ENCODE measurements around the gene FHOD3. TPM values are rescaled to one million over a fixed set of nuclear protein-coding genes. Genes with fewer than 3 reads are reported as not detected.

Gene FHOD3
- total and polyA plus RNA-seq, 2 donors (not counting 1 experiment from before 2014, with no cell fraction given): not detected

- CTCF ChIA-PET: interaction anchor here (2.5 kb wide), 1 partner anchor 11 kb away, joined by 14 read pairs; no protein-coding TSS in a partner anchor
- Histone ChIP-seq H3K4me2 (replicated peaks; ENCODE audit: low read depth, low read length, poor library complexity, severe bottlenecking) (no peak overlapping the region), H3K27ac (ENCODE audit: low read length in 2 of 2) (no peak overlapping the region), H3K9me3 (ENCODE audit: control extremely low read depth in 1 of 3, control insufficient read depth in 2 of 3, insufficient read depth in 1 of 3, low read length in 2 of 3) (no peaks in the 10 kb centered on the region), H2AFZ (ENCODE audit: insufficient read depth, low read depth, low read length, poor library complexity, severe bottlenecking) (no peak overlapping the region), H3K27me3 (replicated peaks in 1 of 4; ENCODE audit: control extremely low read depth in 1 of 4, control insufficient read depth in 3 of 4, insufficient read depth in 4 of 4, low read length in 3 of 4) (peaks cover 0 to 12% (median 8%) of the 10 kb centered on the region in 4 experiments), H3K4me1 (ENCODE audit: control insufficient read depth in 2 of 2, insufficient read depth in 2 of 2, low read length in 2 of 2) (no peaks in the 10 kb centered on the region), H3K79me2 (ENCODE audit: control insufficient read depth, insufficient read depth, low read length) (no peaks in the 10 kb centered on the region), H3K9ac (ENCODE audit: low read length) (no peak overlapping the region), H4K20me1 (ENCODE audit: control insufficient read depth, insufficient read depth, low read length, poor library complexity, severe bottlenecking) (no peaks in the 10 kb centered on the region), H3K4me3 (ENCODE audit: control extremely low read depth in 1 of 5, extremely low read depth in 1 of 5, insufficient read depth in 1 of 5, low read depth in 2 of 5, low read length in 4 of 5) (no peak overlapping the region), H3K36me3 (replicated peaks in 1 of 2; ENCODE audit: control extremely low read depth in 1 of 2, control insufficient read depth in 1 of 2, extremely low read depth in 1 of 2, insufficient read depth in 2 of 2, low read length in 1 of 2) (no peaks in the 10 kb centered on the region)
- no peak for DNase-seq
- intact Hi-C loops (cut with micrococcal nuclease): no loop called here
- peaks cover 50% of the 10 kb centered on the region for H3K27me3 Mint-ChIP-seq
- POLR2A ChIA-PET: no interaction called here
- no peaks in the 10 kb centered on the region for H3K4me1 Mint-ChIP-seq
- no peak for TF ChIP-seq EZH2 (IDR thresholded peaks at IDR 0.05; ENCODE audit: borderline replicate concordance, insufficient read depth, low read depth, low read length, poor library complexity, severe bottlenecking)
- TF ChIP-seq, protein P1, sequence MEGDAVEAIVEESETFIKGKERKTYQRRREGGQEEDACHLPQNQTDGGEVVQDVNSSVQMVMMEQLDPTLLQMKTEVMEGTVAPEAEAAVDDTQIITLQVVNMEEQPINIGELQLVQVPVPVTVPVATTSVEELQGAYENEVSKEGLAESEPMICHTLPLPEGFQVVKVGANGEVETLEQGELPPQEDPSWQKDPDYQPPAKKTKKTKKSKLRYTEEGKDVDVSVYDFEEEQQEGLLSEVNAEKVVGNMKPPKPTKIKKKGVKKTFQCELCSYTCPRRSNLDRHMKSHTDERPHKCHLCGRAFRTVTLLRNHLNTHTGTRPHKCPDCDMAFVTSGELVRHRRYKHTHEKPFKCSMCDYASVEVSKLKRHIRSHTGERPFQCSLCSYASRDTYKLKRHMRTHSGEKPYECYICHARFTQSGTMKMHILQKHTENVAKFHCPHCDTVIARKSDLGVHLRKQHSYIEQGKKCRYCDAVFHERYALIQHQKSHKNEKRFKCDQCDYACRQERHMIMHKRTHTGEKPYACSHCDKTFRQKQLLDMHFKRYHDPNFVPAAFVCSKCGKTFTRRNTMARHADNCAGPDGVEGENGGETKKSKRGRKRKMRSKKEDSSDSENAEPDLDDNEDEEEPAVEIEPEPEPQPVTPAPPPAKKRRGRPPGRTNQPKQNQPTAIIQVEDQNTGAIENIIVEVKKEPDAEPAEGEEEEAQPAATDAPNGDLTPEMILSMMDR (IDR thresholded peaks at IDR 0.05): no peak
- H3K27ac Mint-ChIP-seq: no peak overlapping the region
- WGBS (ENCODE audit: insufficient coverage): 95% methylated on average over 3 of the region's 8 CpGs
- ATAC-seq (ENCODE audit: low read depth): no peak
- no peak overlapping the region for H3K4me3 Mint-ChIP-seq
- H3K9me3 Mint-ChIP-seq (ENCODE audit: insufficient read depth): no peaks in the 10 kb centered on the region
Observed at GRCh38 chr18:36273347-36273746, 24.2 kb upstream of the FHOD3 start.

DNA sequence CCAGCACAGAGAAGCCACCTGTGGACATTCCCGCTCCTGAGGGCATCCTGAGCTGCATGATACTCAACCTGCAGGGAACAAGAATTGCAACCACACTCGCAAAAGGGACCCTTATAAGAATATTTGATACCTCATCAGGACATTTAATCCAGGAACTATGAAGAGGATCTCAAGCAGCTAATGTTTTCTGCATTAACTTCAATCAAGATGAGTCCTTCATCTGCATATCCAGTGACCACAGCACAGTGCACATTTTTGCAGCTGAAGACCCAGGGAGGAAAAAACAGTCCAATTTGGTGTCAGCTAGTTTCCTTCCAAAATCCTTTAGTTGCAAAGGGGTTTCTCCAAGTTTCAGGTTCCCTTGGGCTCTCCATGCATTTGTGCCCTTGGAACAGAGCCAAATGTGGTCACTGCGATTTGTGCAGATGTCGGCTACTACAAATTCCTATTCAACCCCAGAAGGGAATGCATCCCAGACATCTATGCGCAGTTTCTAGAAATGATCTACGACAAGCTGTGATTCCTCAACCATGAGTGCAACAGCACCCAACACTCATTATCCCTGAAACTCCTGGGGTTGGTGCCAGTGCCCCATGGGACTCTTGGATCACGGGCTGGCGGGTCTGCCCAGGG, 23.3 kb upstream of the FHOD3 start:
- Mint-ChIP-seq H3K4me3 (no peak overlapping the region), H3K27me3 (peaks cover 48% of the 10 kb centered on the region), H3K27ac (no peak overlapping the region), H3K4me1 (no peaks in the 10 kb centered on the region), H3K9me3 (ENCODE audit: insufficient read depth) (no peaks in the 10 kb centered on the region)
- CTCF ChIA-PET: interaction anchor here (2.5 kb wide), 1 partner anchor 10 kb away, joined by 14 read pairs; no protein-coding TSS in a partner anchor
- Histone ChIP-seq H4K20me1 (ENCODE audit: control insufficient read depth, insufficient read depth, low read length, poor library complexity, severe bottlenecking) (no peaks in the 10 kb centered on the region), H3K27me3 (replicated peaks in 1 of 4; ENCODE audit: control extremely low read depth in 1 of 4, control insufficient read depth in 3 of 4, insufficient read depth in 4 of 4, low read length in 3 of 4) (peaks cover 0 to 10% (median 8%) of the 10 kb centered on the region in 4 experiments), H3K9me3 (ENCODE audit: control extremely low read depth in 1 of 3, control insufficient read depth in 2 of 3, insufficient read depth in 1 of 3, low read length in 2 of 3) (no peaks in the 10 kb centered on the region), H3K36me3 (replicated peaks in 1 of 2; ENCODE audit: control extremely low read depth in 1 of 2, control insufficient read depth in 1 of 2, extremely low read depth in 1 of 2, insufficient read depth in 2 of 2, low read length in 1 of 2) (no peaks in the 10 kb centered on the region), H3K4me2 (replicated peaks; ENCODE audit: low read depth, low read length, poor library complexity, severe bottlenecking) (no peak overlapping the region), H3K4me3 (ENCODE audit: control extremely low read depth in 1 of 5, extremely low read depth in 1 of 5, insufficient read depth in 1 of 5, low read depth in 2 of 5, low read length in 4 of 5) (no peak overlapping the region), H2AFZ (ENCODE audit: insufficient read depth, low read depth, low read length, poor library complexity, severe bottlenecking) (no peak overlapping the region), H3K9ac (ENCODE audit: low read length) (no peak overlapping the region), H3K4me1 (ENCODE audit: control insufficient read depth in 2 of 2, insufficient read depth in 2 of 2, low read length in 2 of 2) (no peaks in the 10 kb centered on the region), H3K27ac (ENCODE audit: low read length in 2 of 2) (no peak overlapping the region), H3K79me2 (ENCODE audit: control insufficient read depth, insufficient read depth, low read length) (no peaks in the 10 kb centered on the region)
- 94% methylated on average over 8 of the region's 8 CpGs for WGBS (ENCODE audit: insufficient coverage)
- DNase-seq (no peak), ATAC-seq (ENCODE audit: low read depth) (no peak)
- POLR2A ChIA-PET: no interaction called here
- intact Hi-C loops (cut with micrococcal nuclease): no loop called here
- TF ChIP-seq, protein P1 (IDR thresholded peaks at IDR 0.05): no peak
- no peak for TF ChIP-seq EZH2 (IDR thresholded peaks at IDR 0.05; ENCODE audit: borderline replicate concordance, insufficient read depth, low read depth, low read length, poor library complexity, severe bottlenecking)

All from B cell (primary cell).